ENCODE data around the gene SLC1A2.
A peak's percentile ranks its signal among the peaks of the same experiment; 100 is the strongest.

Gene SLC1A2

GRCh38 chr11:35247428-35247827 lies 171.9 kb downstream of the SLC1A2 start:
- no peak for DNase-seq (ENCODE audit: low read depth in 2 of 3, low spot score in 2 of 3)

- DNase-seq (ENCODE audit: low read depth in 2 of 3, low spot score in 2 of 3) = no peak
Measured at GRCh38 chr11:35246745-35247144, 172.6 kb downstream of the SLC1A2 start.

- no peak for DNase-seq (ENCODE audit: low read depth in 2 of 3, low spot score in 2 of 3)
Measured at GRCh38 chr11:35245786-35246185, 173.6 kb downstream of the SLC1A2 start.

GRCh38 chr11:35245056-35245455 lies 174.3 kb downstream of the SLC1A2 start:
- no peak for DNase-seq (ENCODE audit: low read depth in 2 of 3, low spot score in 2 of 3)

- no peak for DNase-seq (ENCODE audit: low read depth in 2 of 3, low spot score in 2 of 3)
Measured at GRCh38 chr11:35243774-35244173, 175.6 kb downstream of the SLC1A2 start.

GRCh38 chr11:35242412-35243242 lies 176.7 kb downstream of the SLC1A2 start:
- no peak for DNase-seq (ENCODE audit: low read depth in 2 of 3, low spot score in 2 of 3)

- DNase-seq (ENCODE audit: low read depth in 2 of 3, low spot score in 2 of 3) = no peak
Measured at GRCh38 chr11:35241531-35241930, 177.8 kb downstream of the SLC1A2 start.

- DNase-seq (ENCODE audit: low read depth in 2 of 3, low spot score in 2 of 3) = no peak
Measured at GRCh38 chr11:35241083-35241482, 178.3 kb downstream of the SLC1A2 start.

GRCh38 chr11:35239471-35240075 lies 179.8 kb downstream of the SLC1A2 start:
- no peak for DNase-seq (ENCODE audit: low read depth in 2 of 3, low spot score in 2 of 3)

- no peak for DNase-seq (ENCODE audit: low read depth in 2 of 3, low spot score in 2 of 3)
Measured at GRCh38 chr11:35238882-35239281, 180.5 kb downstream of the SLC1A2 start.

GRCh38 chr11:35237860-35238715 lies 181.3 kb downstream of the SLC1A2 start:
- DNase-seq (ENCODE audit: low read depth in 2 of 3, low spot score in 2 of 3) = peak in 1 of 3 experiments; percentile 38

- no peak for DNase-seq (ENCODE audit: low read depth in 2 of 3, low spot score in 2 of 3)
Measured at GRCh38 chr11:35237351-35237750, 182.0 kb downstream of the SLC1A2 start.

- DNase-seq (ENCODE audit: low read depth in 2 of 3, low spot score in 2 of 3) = no peak
Measured at GRCh38 chr11:35236667-35237003, 182.7 kb downstream of the SLC1A2 start.

- DNase-seq (ENCODE audit: low read depth in 2 of 3, low spot score in 2 of 3) = no peak
Measured at GRCh38 chr11:35235936-35236666, 183.3 kb downstream of the SLC1A2 start.

- DNase-seq (ENCODE audit: low read depth in 2 of 3, low spot score in 2 of 3) = no peak
Measured at GRCh38 chr11:35235498-35235897, 183.9 kb downstream of the SLC1A2 start.

GRCh38 chr11:35235157-35235468 lies 184.2 kb downstream of the SLC1A2 start:
- DNase-seq (ENCODE audit: low read depth in 2 of 3, low spot score in 2 of 3) = no peak

- DNase-seq (ENCODE audit: low read depth in 2 of 3, low spot score in 2 of 3) = no peak
Measured at GRCh38 chr11:35234460-35235156, 184.8 kb downstream of the SLC1A2 start.

- DNase-seq (ENCODE audit: low read depth in 2 of 3, low spot score in 2 of 3) = no peak
Measured at GRCh38 chr11:35233518-35233917, 185.8 kb downstream of the SLC1A2 start.

- no peak for DNase-seq (ENCODE audit: low read depth in 2 of 3, low spot score in 2 of 3)
Measured at GRCh38 chr11:35232891-35233330, 186.4 kb downstream of the SLC1A2 start.

GRCh38 chr11:35231076-35231860 lies 188.1 kb downstream of the SLC1A2 start:
- DNase-seq (ENCODE audit: low read depth in 2 of 3, low spot score in 2 of 3) = no peak

Data from activated CD8-positive, alpha-beta memory T cell treated with anti-CD3 and anti-CD28 coated beads for 48 hours (primary cell).